ENCODE measurements around the gene ANO3.
"Not testable (repeated sequence)": the region's sequence is repeated elsewhere in the genome, so short reads cannot be mapped to it uniquely, and the experiment has no call there.

The ANO3 gene

DNA sequence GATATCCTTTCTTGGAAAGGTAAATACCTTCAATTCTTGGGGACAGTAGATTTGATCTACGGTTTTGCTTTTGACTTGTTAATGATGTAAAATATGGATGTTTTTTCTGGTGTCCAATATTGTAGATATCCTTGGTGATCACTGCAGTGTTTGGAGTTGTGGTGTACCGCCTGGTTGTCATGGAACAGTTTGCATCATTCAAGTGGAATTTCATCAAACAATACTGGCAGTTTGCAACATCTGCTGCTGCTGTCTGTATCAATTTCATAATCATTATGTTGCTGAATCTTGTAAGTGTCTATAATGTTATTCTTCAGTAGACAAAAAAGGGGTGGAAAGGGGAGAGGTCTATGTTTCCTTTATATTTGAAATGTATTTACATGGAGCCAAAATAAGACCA, 267.5 kb downstream of the ANO3 start:
- DNase-seq (ENCODE audit: low read depth, low spot score): no peak
- H3K4me3 ChIP-seq (ENCODE audit: low read length): no peak overlapping the region

DNA sequence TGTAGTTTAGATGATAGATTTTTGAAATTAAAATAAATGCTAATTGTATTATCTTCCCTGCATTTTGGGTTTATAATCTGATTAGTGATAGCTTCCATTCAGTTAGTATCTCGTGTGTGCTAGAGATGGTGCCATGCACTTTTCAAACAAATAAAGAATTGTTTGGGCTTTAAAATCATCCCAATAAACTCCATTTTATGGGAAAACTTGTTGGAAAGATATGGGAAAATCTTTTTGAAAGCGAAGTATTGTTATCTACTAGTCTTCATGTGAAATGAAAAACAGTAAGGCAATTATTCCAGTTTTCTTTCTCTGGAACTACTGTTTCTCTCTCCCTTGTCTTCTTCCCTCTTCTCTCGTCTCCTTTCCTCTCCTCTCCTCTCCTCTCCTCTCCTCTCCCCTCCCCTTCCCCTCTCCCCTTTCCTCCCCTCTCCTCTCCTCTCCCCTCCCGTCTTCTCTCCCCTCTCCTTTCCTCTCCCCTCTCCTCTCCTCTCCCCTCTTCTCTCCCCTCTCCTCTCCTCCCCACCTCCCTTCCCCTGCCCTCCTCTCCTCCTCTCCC, 268.0 kb downstream of the ANO3 start:
- DNase-seq (ENCODE audit: low read depth, low spot score): no peak
- H3K4me3 ChIP-seq (ENCODE audit: low read length): no peak overlapping the region

DNA sequence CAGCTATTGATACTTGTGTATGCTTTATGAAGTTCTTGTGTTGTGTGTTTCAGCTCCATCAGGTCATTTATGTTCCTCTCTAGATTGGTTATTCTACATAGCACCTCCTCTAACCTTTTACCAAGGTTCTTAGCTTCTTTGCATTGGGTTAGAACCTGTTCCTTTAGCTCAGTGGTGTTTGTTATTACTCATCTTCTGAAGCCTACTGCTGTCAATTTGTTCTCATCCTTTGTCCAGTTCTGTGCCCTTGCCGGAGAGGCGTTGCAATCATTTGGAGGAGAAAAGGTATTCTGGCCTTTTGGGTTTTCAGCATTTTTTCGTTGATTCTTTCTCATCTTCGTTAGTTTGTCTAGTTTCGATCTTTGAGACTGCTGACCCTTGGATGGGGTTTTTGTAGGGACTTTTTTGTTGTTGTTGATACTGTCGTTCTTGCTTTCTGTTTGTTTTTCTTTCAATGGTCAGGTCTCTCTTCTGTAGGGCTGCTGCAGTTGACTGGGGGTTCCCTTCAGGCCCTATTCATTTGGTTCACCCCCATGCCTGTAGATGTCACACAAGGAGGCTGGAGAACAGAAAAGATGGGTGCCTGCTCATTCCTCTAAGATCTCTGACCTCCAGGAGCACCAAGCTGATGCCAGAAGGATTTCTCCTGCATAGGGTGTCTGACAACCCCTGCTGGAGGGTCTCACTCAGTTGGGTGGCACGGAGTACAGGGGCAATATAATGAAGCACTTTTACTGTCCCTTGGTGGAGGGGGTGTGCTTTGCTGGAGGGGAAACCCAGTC, 276.0 kb downstream of the ANO3 start:
- DNase-seq (ENCODE audit: low read depth, low spot score): no peak
- no peak overlapping the region for H3K4me3 ChIP-seq (ENCODE audit: low read length)

DNA sequence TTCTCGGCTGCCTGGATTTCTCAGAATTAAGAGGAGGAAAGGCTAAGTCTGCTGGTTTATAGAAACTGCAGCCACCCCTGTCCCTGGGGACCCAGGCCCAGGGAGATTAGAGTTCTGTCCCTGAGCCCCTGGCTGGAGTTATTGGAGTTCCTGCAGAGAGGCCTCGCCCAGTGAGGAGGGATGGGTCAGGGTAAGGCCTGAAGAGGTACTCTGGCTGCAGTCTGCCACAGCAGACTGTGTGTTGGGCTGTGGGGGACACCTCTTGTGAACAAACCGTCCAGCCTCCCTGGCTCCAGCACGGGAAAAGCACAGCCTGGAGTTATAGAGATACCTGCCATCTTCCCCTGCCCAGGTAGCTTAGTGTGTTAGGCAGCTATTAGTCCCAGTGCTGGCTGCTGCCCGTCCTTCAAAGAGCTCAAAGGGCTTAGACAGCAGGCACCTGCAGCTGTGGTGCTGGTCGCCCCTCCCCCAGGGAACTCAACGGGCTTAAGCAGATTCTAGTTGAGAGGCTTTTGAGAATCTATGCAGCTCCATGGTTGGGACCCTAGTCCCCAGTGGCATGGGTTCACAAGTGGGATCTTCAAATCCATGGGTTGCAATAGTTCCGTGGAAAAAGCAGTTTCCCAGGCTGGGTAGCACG, 276.7 kb downstream of the ANO3 start:
- DNase-seq (ENCODE audit: low read depth, low spot score): no peak
- no peak overlapping the region for H3K4me3 ChIP-seq (ENCODE audit: low read length)

DNA sequence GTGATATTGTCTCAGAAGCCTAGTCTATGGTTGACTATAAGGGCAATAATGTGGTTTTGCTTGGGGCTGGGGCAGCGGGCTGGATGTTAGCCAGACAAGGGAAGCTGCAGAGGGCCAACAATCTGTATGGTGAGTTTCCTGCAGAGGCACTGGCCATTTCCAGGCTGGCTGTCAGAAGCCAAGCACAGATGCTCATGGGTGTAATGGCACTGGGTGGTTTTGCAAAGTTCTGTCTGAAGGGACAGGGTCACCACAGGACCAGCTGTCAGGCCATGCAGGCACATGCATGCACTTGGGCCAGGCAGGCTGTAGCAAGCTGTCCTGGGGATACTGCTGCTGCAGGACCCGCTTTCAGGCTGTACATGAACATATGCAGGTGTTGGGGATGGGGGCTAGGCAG, 281.8 kb downstream of the ANO3 start:
- H3K4me3 ChIP-seq (ENCODE audit: low read length): no peak overlapping the region
- DNase-seq (ENCODE audit: low read depth, low spot score): no peak

DNA sequence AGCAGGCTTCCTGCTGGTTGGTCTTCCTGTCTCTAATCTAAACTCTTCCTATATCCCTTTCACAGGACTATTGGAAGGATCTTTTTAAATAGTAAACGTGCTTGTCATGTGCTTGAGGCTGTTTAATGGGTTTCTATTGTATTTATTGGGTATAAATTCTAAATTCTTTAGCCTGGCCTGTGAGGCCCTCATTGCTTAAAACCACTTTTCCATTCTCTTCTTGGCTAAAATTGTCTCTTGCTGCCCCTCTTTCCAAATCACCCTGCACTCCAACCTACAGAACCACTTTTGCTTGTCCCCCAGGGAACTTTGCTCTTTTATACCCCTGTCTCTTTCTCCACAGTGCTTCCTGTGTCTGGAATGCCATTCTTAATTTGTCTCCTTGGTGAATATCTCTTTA, 286.5 kb downstream of the ANO3 start:
- DNase-seq (ENCODE audit: low read depth, low spot score): no peak
- no peak overlapping the region for H3K4me3 ChIP-seq (ENCODE audit: low read length)

DNA sequence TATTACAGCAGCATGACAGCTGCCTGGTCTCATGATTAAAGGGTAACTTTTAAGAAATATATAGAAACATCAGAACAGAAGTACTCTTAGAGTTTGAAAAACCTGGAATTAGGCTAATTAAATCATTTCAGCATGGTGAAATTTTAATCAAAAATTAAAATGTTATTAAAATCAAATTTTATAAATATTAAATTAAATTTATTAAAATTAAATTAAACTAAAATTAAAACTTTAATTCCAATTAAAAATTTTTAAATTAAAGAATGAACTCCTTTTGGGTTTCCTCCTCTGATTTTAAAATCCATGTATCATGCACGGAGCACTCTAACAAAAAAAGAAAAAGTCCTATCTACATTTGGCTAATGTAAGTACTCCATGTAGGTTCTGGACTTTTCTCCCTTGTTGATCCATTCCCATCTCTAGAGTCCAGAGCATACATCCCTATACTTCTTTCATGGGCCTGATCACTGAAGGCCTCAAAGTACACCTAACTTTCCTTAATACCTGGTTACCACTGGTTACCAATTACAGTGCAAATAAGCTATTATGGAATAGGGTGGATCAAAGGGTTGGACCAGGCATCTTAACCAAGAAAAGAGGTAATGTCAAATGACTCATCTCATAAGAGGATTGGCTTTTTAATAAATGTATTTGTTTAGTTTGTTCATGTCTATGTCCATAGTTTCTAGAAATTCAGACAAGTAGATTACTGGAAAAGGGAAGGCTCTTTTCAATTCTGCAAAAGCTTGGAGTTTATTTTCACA, 288.5 kb downstream of the ANO3 start:
- H3K4me3 ChIP-seq (ENCODE audit: low read length): no peak overlapping the region

DNA sequence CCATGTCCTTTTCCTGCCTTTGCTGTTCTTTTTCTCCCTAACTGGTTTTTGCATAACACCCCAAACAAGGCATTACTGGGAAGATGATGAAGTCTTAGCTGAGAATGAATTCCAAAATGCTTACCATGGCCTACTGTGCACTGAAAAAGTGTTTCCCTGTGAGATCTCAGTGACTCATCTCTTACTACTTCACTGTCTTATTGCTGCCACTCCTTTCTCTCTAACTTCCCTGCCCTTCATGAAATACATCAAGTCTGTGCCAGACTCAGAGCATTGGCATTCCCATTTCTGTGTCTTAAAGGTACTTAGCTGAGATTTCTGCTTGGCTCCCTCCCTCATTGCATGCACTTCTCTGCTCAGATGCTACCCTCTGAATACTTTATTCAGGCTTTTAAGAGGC, 289.2 kb downstream of the ANO3 start:
- no peak for DNase-seq (ENCODE audit: low read depth, low spot score)
- H3K4me3 ChIP-seq (ENCODE audit: low read length): no peak overlapping the region

More for the DNA sequence above, 288.5 kb downstream of the ANO3 start:
- DNase-seq (ENCODE audit: low read depth, low spot score): no peak

DNA sequence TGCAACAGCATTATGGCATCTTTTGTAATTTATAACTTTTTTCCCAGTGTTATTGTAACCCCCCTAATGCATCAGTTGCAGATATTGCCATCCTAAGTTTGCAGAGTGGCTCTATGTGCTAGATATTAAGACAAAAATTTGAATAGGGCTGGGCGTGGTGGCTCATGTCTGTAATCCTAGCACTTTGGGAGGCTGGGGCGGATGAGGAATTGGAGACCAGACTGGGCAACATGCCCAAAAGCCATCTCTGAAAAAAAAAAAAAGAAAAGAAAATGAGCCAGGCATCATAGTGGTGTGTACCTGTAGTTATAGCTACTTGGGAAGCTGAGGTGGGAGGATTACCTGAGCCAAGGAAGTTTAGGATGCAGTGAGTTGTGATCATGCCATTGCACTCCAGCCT, 290.3 kb downstream of the ANO3 start:
- H3K4me3 ChIP-seq (ENCODE audit: low read length): no peak overlapping the region
- DNase-seq (ENCODE audit: low read depth, low spot score): no peak

DNA sequence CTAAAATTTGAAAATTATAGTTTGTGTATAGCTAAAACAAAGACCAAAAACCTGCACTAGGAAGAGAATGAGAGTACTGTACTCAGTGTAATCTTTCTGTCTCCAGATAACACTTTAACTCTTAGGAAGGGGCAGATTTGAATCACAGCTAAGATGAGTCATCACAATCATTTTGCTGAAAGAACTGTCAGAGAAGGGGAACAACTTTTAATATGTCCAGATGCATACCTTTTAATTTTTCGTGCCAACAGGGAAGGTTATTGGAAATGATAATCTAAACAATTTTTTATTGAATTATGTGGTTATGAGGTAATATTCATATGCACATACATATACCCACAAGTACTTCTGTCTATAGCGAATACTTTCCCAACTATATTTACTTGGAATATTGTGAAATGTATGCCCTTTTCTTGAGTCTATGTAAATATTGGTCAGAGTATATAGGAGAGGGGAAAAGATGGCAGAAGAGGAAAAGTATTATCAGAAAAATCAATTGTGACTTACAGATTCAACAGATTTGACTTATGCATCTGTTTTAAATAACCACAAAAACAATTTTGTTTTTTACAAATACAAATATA, 291.2 kb downstream of the ANO3 start:
- no peak for DNase-seq (ENCODE audit: low read depth, low spot score)

DNA sequence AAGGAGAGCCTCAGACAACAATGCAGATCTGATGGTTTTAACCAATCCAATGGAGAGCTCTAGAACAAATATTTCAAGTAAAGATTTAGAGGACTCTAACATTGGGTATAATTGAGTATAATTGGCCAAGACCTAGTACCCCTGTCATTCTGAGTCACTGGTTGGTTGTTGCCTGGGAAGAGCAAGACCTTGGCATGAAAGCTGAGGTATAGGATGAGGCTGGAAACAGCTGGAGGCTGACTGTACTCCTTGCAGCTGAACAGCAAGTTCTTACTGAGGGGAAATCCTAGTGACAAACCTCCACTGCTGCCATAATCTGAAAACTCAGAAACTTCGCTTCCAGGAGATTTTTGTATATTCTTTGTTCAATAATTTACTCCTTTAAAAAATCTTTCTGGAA, 294.4 kb downstream of the ANO3 start:
- DNase-seq (ENCODE audit: low read depth, low spot score): no peak

More for the DNA sequence above, 291.2 kb downstream of the ANO3 start:
- H3K4me3 ChIP-seq (ENCODE audit: low read length): no peak overlapping the region

DNA sequence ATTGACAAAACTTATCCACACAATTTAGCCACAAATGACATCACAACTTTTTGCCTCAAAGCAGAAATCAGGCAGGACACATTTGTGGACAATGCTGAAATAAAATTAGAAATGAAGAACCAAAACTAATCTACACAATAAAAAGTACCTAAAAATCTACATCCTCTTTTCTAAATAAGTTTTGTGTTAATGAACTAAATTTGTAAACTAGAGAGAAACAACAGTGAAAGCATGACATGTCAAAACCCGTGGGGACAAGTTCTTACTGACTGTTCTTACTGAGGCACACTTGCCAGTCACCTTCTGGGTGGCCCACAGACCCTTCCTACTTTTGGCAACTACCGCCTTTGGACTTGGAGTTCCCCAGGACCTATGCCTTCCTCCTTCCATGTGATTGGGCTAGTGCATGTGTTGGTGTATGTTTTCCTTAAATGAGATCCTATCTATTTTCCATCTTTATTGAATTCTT, 300.8 kb downstream of the ANO3 start:
- H3K4me3 ChIP-seq (ENCODE audit: low read length): no peak overlapping the region
- DNase-seq (ENCODE audit: low read depth, low spot score): no peak

More for the DNA sequence above, 294.4 kb downstream of the ANO3 start:
- no peak overlapping the region for H3K4me3 ChIP-seq (ENCODE audit: low read length)

DNA sequence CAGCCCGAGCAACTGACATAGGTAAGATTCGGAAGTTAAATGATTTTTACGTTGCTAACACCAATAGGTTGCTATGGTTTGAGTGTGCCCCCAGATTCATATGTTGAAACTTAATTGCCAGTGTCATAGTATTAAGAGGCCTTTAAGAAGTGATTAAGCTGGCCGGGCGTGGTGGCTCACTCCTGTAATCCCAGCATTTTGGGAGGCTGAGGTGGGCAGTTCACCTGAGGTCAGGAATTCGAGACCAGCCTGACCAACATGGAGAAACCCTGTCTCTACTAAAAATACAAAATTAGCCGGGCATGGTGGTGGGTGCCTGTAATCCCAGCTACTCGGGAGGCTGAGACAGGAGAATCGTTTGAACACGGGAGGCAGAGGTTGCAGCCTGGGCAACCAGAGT, 311.4 kb downstream of the ANO3 start:
- DNase-seq (ENCODE audit: low read depth, low spot score); H3K4me3 ChIP-seq (ENCODE audit: low read length): not testable (repeated sequence)

DNA sequence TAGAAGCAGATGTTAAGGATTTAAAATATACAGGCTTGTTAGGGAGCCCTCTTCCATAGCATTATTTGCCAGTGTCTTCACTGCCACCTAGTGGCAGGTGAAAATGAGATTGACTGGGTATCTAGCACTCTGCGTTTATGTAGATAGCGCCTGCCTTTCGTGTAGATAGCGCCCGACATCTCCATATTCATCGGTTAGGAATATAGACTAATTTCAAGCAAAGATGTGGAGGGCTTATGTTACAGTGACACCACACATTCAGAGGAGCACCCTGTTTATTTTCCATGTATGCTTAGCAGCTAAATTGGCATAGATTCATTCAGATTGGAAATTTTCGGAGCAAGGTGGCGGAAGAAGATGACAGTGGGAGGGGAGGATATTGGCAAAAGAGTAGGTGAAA, 318.0 kb downstream of the ANO3 start:
- H3K4me3 ChIP-seq (ENCODE audit: low read length): no peak overlapping the region
- DNase-seq (ENCODE audit: low read depth, low spot score): peak; percentile 65

DNA sequence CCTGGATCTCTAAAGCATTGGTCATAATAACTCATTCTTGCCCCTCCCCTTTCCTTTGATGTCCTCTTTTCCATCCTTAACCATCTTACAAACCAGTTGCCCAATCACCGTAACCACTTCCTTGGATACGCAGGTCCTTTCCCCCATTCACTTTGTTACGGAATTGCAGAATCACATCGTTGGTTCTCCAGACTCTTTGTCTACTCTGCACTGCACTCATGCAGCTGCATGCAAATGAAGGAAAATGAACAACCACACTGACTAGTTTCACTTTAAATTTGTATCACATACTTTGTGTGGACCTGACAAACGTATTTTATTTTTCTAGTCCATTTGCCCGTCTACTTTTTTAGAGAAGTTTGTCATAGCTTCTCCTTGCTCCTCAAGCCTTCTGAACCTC, 320.0 kb downstream of the ANO3 start:
- no peak overlapping the region for H3K4me3 ChIP-seq (ENCODE audit: low read length)
- DNase-seq (ENCODE audit: low read depth, low spot score): no peak

DNA sequence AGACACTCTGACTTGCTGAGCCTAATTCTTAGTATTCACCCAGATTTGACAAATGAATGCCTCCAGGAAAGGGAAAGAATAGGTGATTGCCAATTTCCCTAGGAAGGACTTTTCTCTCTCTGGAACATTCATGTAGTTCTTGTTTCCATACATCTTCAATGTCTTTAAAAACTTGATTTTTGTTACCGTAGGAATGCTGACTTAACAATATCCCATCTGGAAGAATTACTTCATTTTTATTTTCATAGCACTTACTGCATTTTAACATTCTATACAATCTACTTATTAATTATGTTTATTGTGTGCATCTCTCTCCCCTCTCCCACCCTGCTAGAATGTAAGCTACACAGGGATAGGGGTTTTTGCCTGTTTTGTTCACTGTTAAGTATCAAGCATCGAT, 323.4 kb downstream of the ANO3 start:
- H3K4me3 ChIP-seq (ENCODE audit: low read length): no peak overlapping the region
- no peak for DNase-seq (ENCODE audit: low read depth, low spot score)

DNA sequence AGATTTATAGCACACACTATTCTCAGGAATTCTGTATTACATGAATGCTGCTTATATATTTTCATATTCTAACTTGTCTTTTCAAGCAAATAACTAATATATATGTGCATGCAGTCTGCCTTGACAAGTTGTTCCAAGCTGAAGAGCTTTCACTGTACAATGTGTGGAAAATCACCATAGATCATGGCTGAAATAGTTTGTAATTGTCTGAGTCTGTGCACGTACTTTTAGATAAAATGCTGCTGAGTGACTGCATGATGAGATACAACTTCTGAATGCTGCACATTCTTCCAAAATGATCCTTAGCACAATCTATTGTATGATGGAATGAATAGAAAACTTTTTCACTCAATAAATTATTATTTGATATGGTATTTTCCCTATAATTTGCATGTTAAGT, 331.0 kb downstream of the ANO3 start:
- no peak overlapping the region for H3K4me3 ChIP-seq (ENCODE audit: low read length)
- no peak for DNase-seq (ENCODE audit: low read depth, low spot score)

DNA sequence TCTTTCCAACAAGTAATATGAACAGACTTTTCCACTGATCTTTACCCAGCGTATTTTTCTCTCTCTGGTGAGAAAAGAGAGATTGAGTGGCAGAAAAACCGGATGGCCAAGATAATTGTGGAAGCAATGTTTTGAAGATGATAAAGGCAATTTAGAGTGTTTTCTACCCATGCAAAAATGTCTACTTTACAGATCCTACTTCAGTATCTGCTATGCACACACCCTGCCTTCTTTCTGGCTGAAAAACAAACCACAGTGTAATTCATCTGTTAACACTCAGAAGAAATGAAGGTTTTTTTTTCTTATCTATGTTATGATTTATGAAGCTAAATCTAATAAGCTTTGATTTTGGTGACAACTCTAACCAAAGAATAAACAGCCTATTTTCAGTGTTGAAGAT, 333.1 kb downstream of the ANO3 start:
- DNase-seq (ENCODE audit: low read depth, low spot score): no peak
- no peak overlapping the region for H3K4me3 ChIP-seq (ENCODE audit: low read length)

DNA sequence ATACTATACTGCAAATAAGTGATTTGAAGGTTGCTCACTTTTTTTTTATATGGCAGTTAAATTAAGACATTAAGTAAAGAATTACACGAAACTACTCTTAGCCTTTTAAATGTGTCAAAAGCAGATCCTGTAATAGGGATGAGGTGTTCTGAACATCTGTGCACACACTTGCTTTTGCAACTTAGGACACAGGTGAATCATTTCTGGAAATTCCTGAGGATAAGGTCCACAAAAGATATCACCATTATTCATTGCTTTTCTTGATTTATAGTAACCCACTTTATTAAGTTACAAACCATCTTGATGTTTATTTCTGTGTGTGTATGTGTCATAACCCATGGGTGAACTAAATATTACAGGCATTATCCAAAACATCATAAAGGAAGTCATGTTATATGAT, 334.0 kb downstream of the ANO3 start:
- H3K4me3 ChIP-seq (ENCODE audit: low read length): no peak overlapping the region
- no peak for DNase-seq (ENCODE audit: low read depth, low spot score)
